GM12865 (cell line): ENCODE measurements around the gene CDK3.

ENCODE experiments used
- DNase-seq: peaks from one replicate; pipeline ENCODE4 v3.0.0; 2010; ENCODE audit warnings: low read depth
- H3K4me3 ChIP-seq: 2 replicates; pipeline ENCODE4 v1.5.1; 2011; ENCODE audit warnings: mild to moderate bottlenecking, low read depth, low read length, control low read depth
- CTCF ChIP-seq: IDR thresholded peaks from 2 replicates; pipeline ENCODE4 v1.5.1; 2011; ENCODE audit warnings: low read length, control low read depth, low read depth, inconsistent platforms; ENCODE audit not compliant: insufficient read depth; ENCODE audit errors: missing control alignments

Gene CDK3

GRCh38 chr17:76014925-76015261, 14.2 kb downstream of the CDK3 start:
- no peak overlapping the region for H3K4me3 ChIP-seq
- no peak for TF ChIP-seq CTCF
- no peak for DNase-seq

- DNase-seq = no peak
- TF ChIP-seq CTCF = no peak
- H3K4me3 ChIP-seq = no peak overlapping the region
These were observed 17.1 kb downstream of the CDK3 start for GRCh38 chr17:76017481-76018339.

- no peak for DNase-seq
- H3K4me3 ChIP-seq = no peak overlapping the region
- TF ChIP-seq CTCF = no peak
These were observed 17.7 kb downstream of the CDK3 start for GRCh38 chr17:76018340-76018680.

- no peak for DNase-seq
- no peak for TF ChIP-seq CTCF
- H3K4me3 ChIP-seq = no peak overlapping the region
These were observed 18.1 kb downstream of the CDK3 start for GRCh38 chr17:76018801-76019200.

GRCh38 chr17:76019833-76020467, 19.3 kb downstream of the CDK3 start:
- no peak for TF ChIP-seq CTCF
- DNase-seq = no peak
- no peak overlapping the region for H3K4me3 ChIP-seq

- no peak for DNase-seq
- no peak for TF ChIP-seq CTCF
- no peak overlapping the region for H3K4me3 ChIP-seq
These were observed 21.6 kb downstream of the CDK3 start for GRCh38 chr17:76022285-76022684.
